Activated T-cell treated with anti-CD3 and anti-CD28 coated beads, Interleukin-2, amount 50 U/mL, for 1 hour (primary cell): ENCODE measurements around the gene DTX3L.

Source experiments
- DNase-seq: peaks from one replicate; pipeline ENCODE4 v3.0.0-alpha.2; 2020

The DTX3L gene

DNA sequence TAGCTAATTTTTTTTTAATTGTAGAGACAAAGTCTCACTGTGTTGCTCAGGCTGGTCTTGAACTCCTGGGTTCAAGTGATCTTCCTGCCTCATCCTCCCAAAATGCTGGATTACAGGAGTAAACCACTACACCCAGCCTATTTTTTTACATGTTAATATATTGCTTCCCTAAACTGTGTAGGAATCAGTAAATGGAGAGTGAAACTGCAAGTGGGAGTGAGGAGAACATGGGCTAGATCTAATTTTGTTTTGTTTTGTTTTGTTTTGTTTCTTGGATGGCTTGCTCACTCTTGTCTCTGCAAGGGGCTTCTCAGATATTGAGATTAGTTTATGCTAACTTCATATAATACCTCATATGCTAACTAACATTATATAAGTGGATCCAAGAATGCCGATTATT is 44.8 kb downstream of the DTX3L start:
- no peak for DNase-seq

DNA sequence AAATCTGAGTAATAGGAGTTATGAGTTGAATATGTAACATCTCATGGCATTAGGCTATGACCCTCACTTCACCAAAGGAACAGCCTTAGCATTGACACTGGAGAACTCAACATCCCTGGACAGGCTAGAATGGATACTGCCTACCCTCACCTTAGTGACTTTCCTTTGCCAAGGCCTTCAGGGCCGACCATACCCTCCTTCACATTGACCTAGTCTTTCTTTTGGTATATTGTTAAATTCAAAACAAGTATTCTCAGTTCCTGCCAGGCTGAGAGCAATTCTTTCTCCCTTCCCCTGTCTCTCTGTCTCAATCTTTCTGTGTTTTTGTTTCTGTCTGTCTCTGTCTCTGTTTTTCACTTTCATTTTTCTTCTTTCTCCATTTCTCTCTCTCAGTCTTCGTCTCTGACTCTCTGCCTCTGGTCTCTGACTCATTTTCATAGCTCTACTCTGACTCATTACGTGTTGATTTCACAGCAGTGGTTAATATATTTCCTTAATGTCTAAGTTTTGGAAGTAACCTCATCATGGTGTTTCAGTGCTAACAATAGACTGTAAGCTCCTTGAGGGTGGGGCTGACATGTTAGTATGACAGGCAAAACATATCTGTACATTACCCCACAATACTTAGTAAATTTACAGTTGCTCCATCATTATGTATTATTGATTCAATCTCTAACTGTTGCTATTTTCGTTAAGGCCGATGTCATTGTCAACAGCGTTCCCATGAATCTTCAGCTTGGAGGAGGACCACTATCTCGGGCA is 45.8 kb downstream of the DTX3L start:
- no peak for DNase-seq

DNA sequence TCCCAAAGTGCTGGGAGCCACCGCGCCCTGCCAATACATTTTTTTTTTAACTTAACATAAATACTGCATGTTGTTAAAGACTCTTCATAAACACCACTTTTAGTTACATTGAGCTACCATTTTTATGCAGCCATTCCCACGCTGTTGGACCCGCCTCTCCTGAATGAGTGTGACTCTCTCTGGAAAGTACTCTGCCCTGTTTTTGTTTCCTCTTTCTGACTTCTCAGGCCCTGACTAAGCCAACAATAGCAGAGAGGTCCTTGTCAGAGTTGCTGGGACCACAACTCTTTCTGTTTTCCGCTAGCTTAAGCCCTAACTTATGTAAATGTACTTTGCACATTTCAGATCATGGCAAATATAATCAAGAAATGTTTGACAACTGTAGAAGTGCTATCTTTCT is 48.6 kb downstream of the DTX3L start:
- DNase-seq, result no peak

DNA sequence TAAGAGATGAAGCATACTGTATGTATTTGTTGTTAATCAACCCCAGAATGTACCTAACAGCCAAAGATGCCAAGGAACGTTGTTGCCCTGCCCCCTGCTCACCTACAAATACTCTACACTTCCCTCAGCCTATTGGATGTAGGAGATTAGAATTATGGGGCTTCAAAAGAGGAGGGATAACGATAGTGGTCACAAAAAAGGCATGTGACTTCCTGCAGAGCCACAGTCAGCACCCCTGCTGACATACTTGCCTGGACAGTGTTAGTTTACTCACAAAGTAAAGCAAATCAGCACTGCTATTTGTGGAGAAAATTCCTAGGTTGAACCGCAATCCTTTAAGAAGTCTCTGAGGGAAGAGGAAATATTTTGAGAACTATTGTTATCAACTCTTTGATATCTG is 51.2 kb downstream of the DTX3L start:
- DNase-seq, result no peak

DNA sequence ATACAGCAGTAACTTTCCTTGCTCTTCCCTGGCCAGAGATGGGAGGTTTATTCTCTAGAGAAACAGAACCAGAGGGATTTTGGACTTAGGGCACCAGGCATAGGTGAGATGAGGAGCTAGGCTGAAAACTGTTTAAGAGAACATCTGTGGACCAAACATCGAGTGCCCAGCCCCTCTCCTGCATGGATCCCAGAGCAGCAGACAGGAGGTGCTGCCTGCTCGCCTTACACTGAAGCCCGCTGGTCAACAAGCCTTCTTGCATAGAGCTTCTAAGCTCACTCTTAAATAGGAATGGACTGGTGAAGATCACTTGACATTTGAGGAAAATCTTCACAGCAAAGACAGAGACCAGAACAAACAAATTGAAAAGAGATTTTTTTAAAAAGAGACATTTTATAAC is 54.5 kb downstream of the DTX3L start:
- no peak for DNase-seq

DNA sequence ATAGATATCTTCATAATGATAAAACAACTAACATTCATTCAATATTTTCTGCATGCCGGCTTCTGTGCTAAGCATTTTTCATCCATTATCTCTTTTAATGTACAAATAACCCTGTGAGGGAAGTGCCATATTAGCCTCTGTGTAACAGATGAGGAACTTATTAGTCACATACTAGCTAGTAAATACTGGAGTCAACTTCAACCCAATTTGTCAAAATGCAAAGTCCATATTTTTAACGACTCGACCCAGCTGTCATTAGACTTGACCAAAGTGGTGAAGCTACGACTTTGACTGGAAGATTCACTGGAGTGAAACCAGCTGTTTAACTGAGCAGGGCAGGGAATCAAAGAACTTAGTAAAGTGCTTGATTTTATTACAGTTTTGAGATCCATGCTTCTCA is 54.9 kb downstream of the DTX3L start:
- no peak for DNase-seq

DNA sequence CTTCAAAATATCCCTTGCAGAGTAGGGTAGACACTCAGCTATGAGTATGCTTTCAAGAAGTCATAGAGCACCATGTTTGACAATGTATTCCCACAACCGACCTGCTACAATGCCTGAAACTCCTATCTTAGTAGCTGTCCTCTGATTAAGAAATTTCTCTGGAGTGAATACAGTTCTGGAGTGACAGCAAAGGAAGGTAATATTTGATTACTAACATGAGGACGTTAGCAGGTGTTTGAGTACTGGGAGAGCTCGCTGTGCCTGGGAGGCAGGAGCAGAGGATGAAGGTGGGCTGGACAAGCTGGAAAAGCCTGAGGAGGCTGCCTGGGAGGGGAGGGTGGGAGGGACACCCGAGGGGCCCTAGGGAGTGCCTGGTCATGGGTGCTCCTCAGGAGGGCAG is 56.3 kb downstream of the DTX3L start:
- no peak for DNase-seq

DNA sequence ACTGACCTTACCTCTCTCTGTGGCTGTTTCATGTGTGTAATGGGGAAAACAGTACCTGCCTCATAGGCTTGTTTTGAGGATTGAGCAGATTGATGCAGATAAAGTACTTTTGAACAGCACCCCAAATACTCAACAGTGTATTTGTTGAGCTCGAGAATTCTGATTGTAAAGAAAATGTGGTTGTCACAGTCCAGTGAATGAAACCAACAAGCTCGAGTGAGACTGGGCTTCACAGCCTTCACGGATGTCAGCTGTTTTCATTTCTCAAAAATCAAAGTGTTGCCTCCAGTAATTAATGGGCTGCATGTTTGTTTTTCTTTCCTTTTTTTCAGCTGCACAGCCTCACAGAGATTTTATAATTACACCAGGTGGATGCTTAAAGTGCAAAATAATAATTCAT is 57.0 kb downstream of the DTX3L start:
- no peak for DNase-seq

DNA sequence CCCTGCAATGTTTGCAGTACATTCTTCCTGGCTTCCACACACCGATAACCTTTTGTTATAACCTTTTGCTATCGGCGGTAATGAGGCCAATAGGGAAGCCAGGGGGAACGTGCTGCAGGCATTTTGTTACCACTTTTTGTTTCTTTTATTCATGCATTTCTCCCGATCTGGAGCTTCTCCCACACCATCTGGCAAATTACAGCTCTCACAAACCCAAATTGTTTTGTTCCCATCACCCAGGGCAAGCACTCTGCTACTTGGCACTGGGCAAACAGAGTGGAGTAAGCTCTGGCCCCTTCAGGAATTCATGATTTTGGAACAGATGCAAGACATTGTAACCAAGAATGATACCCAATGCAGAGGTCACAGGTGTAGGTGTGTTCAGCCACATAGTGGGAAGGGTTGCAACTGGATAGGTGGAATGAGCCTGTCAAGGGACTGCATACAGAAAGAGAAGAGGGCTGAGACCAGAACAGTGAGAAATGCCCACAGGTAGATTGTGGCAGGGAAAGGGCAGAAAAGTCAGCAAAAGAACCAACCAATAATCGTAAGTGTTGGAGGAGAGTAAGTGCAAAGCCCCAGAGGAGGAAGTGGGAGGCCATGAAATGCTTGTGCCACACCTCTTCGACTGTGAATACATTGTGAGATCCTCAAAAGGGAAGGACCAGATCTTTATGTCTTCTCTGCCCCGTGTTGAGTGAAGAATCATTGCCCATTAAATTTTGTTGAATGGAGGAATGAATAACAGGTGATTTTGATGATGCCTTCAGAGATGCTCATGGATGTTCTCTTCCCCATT is 59.1 kb downstream of the DTX3L start:
- no peak for DNase-seq
